GM15510 (cell line): Measurements from ENCODE around the gene ATRN.

ENCODE experiments used
- POLR2A ChIP-seq: IDR thresholded peaks from 3 replicates; pipeline ENCODE4 v1.6.1; 2011; ENCODE audit warnings: borderline replicate concordance; ENCODE audit not compliant: insufficient read length; ENCODE audit errors: extremely low read depth

Gene ATRN

DNA sequence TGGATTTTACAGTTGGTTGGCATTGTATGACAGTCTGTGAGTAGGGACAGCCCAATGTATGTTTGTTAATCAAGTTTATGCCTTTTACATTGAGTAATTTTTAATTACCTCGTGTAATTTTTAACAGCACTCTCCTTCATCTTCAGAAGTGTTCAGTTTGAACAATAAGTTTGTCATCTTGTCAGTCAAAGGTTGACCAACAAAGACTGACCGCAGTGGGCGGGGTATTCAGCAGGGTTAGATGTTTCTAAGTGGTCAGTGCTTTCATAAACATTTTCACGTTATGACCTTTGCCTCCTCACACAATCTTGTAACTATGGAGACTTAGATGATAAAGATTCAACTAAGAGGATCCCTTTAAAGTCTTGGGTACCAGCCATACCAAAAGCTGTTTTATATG, 151.6 kb downstream of the ATRN start:
- no peak for TF ChIP-seq POLR2A

DNA sequence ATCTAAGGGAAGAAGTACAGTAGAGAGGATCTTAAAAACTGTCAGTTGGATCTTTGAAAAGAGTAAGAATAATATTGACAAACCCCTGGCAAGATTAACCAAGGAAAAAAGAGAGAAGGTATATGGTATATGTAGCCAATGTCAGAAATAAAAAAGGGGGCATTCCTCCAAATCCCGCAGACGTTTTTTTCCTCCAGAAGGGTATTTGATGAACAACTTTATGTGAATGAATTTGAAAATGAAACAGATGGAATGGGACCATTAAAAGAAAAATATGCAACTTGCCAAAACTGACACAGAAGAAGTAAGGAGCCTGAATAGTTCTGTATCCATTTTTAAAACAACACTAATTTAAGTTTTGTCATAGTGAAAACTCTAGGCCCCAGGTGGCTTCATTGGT, 156.7 kb downstream of the ATRN start:
- TF ChIP-seq POLR2A = no peak

DNA sequence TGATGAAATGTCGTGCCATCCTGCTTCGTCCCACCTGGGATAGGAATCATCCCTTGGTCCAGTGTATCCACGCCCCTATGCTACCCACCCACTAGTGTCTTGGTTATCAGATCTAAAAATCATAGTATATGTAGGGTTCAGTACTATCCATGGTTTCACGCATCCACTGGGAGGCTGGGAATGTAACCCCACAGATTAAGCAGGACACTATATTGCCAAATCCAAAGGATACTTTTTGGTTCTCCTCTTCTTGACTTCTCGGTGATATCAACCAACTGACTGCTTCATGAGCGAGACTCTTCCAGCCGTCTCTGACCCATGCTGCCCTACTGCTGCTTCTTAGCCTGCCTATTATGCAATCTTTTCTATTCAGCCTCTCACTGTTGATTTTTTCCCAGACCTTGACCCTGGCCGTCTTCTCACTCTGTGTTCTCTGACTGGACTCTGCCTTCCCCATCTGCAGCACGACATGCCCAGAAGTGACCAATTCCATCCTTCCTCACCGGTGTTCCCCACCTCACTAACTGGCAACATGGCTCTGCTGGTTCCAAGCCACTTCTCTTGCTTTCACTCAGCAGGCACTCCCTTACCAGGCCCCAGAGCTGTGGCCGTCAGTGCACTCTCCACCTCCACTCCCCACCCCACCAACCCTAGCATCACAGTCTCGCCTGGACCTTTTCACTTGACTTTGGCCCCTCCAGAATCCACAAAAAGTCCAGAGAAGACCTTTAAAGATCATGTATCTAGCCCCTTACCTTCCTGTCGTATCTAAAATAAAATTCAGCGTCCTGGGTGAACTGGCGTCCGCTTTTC, 157.9 kb downstream of the ATRN start:
- no peak for TF ChIP-seq POLR2A

DNA sequence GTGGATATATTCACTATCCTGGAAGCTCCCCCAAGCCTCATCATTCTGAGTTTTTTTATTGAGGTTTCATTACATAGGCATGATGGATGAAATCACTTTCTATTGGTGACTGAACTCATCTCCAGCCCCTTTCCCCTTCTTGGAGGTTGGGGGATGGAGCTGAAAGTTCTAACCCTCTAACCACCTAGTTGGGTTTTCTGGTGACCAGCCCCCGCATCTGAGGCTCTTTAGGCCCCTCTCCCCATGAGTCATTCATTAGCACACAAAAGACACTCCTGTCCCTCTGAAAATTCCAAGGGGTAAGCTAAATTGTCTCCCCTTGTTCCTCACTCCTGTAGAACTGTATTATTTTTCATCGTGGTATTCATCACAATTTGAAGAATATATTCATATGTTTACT, 159.1 kb downstream of the ATRN start:
- TF ChIP-seq POLR2A = no peak

- no peak for TF ChIP-seq POLR2A
Measured at GRCh38 chr20:3630429-3630828, 159.6 kb downstream of the ATRN start.

- TF ChIP-seq POLR2A = no peak
Measured at GRCh38 chr20:3631534-3631933, 160.7 kb downstream of the ATRN start.

DNA sequence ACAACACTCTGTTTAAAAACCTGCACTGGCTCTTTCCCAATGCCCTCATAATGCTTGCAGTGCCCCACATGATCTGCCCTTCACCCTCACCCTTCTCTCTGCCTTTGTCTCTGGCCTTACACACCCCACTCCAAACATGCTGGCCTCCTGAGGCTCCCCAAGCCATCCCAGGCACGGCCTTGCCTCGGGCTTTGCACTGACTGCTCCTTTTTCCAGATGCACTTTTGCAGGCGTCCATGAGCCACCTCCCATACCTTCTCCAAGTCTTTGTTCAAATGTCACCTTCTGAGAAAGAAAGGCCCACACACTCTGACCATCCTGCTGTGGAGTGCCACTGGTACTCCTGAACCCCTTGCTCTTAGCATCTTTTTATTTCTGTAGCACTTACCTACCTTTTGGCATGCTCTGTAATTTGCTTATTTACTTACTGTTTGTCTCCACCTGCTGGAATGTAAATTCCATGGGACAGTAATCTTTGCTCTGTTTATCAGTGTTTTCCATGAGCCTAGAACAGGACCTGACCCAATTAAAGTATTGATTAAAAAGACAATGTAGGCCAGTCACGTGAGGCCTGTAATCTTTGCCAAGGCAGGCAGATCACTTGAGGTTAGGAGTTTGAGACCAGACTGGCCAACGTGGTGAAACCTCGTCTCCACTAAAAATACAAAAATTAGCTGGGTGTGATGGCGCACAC, 161.6 kb downstream of the ATRN start:
- TF ChIP-seq POLR2A = no peak

GRCh38 chr20:3633913-3634478, 163.2 kb downstream of the ATRN start:
- TF ChIP-seq POLR2A = no peak

DNA sequence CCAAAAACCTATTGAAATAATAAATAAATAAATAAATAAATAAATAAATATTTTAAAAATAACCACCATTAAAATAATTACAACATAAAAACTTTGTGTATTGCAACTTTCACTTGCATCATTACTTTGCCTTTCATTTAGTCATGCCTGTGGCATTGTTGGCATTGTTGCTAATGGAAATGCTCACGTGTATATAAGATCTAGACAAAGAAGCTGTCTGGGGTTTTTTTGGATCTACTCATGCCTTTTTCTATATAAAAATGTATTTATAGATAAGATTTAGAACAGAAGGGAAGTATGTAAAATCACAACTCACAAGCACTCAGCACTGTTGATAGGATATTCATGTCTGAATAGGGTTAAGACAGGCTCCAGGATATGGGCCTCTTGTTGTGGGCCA, 164.5 kb downstream of the ATRN start:
- TF ChIP-seq POLR2A = no peak

DNA sequence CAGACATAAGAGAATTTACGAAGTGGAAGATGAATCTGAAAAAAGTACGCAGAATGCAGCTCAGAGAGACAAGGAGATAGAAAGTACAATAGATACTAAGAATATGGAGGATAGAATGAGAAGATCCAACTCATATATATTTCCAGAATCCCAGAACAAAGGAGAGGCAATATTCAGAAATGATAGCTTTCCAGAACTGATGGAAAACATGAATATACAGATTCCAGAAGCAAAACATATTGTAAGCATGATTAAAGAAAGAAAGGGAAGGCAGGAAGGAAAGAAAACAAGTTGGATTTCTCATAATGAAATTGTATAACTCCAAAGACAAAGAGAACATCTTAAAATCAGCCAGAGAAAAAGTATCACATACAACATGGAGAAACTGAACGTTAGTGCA, 169.4 kb downstream of the ATRN start:
- TF ChIP-seq POLR2A = no peak

GRCh38 chr20:3645309-3646066, 174.7 kb downstream of the ATRN start:
- TF ChIP-seq POLR2A = no peak

DNA sequence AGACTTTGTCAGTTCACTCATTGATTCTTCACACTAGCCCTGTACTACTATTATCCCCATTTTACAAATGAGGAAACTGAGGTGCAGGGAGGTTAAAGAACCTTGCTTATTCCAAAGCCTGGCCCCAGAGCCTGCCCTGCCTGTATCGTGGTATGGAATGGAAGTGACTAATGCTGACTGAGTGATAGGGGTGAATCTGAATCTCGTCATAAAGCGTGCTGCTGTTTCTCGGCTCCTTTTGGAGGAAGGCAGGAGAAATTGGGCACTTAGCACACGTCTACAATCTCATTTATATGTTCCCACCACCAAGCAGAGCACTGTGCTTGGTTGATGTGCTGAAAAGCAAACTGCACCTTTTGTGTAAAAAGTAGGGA, 175.2 kb downstream of the ATRN start:
- TF ChIP-seq POLR2A = no peak

DNA sequence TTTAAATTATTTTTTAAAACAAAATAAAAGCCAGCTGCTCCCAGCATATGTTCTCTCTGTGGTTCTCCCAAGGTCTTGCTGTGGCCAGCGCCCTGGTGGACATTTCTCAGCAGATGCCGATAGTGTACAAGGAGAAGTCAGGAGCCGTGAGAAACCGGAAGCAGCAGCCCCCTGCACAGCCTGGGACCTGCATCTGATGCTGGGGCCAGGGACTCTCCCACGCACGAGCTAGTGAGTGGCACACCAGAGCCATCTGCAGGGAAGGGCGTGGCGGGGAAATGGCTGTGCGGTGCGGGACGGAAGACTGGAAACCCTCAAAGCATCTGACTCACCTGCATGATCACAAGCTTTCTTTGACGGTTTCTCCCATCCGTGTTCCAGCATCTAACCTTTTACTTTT, 175.8 kb downstream of the ATRN start:
- TF ChIP-seq POLR2A = no peak

DNA sequence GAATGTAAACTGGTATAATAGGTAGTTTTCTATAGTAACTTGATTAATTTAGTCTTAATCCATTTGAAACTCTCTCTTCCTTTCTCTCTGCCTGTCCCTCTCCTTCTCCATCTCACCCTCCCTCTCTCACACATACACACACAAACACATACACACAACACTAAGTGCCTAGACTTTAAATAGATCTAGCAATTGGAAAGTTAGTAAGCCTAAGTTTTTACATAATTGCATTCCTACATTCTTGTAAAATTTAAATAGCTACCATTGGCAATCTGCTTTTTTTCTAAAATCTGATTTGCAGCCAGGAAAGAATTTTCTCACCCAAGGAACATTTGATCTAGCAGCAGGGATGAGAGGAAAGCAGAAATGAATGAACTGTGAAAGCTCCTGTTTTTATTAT, 176.7 kb downstream of the ATRN start:
- no peak for TF ChIP-seq POLR2A

- no peak for TF ChIP-seq POLR2A
Measured at GRCh38 chr20:3648951-3649350, 178.1 kb downstream of the ATRN start.

GRCh38 chr20:3651204-3651962, 180.6 kb downstream of the ATRN start:
- no peak for TF ChIP-seq POLR2A

DNA sequence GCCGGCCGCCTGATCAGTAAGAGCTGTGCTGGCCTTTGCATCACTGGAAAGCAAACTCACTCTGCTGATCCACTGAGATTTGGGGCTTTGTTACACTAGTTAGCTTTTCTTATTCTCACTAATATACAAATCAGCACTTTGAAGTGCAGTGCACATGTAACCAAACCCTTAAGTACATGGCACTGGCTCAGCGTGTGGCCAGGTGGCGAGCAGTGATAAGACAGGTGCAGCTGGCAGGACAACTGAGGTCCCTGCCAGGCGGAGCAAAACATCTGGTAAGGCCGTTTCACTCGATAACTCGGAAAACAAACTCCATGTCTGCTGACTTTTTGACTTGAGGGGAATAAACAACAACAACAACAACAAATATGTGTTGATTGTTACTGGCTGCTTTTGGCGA, 181.4 kb downstream of the ATRN start:
- no peak for TF ChIP-seq POLR2A
